Neutrophil (primary cell): ENCODE data around the gene LPGAT1.
"Not testable (repeated sequence)": the region's sequence is repeated elsewhere in the genome, so short reads cannot be mapped to it uniquely, and the experiment has no call there.

Experiments
- H3K27ac ChIP-seq: fragments of 200-600 bp; sonication (generic); 2 replicates; pipeline ENCODE4 v1.5.1; 2016; ENCODE audit warnings: mild to moderate bottlenecking, moderate library complexity
- H3K27me3 ChIP-seq: fragments of 200-600 bp; sonication (generic); 2 replicates; pipeline ENCODE4 v1.6.0; 2016; ENCODE audit warnings: mild to moderate bottlenecking
- H3K36me3 ChIP-seq: fragments of 200-600 bp; sonication (generic); 2 replicates; pipeline ENCODE4 v1.5.1; 2017
- H3K4me1 ChIP-seq, 2 experiments: fragments of 200-600 bp in 1 of 2; sonication (generic) in 1 of 2; 1 replicate in 1 of 2; 2 replicates in 1 of 2; pipeline versions ENCODE4 v1.5.1 to v1.6.1; 2013 to 2016; ENCODE audit warnings: low read depth in 1 of 2, low read length in 1 of 2, mild to moderate bottlenecking in 1 of 2, moderate library complexity in 1 of 2; ENCODE audit not compliant: control insufficient read depth in 1 of 2, insufficient read depth in 1 of 2
- H3K4me3 ChIP-seq, 2 experiments: fragments of 200-600 bp in 1 of 2; sonication (generic) in 1 of 2; 1 replicate in 1 of 2; 2 replicates in 1 of 2; pipeline ENCODE4 v1.5.1; 2013 to 2016; ENCODE audit warnings: low read depth in 1 of 2, low read length in 1 of 2, mild to moderate bottlenecking in 1 of 2, moderate library complexity in 1 of 2
- H3K9me3 ChIP-seq: fragments of 200-600 bp; sonication (generic); 2 replicates; pipeline ENCODE4 v1.5.1; 2016
- CTCF ChIP-seq: fragments of 200-600 bp; sonication (generic); IDR thresholded peaks from 2 replicates; pipeline ENCODE4 v1.5.1; 2016; ENCODE audit warnings: antibody characterized with exemption

The LPGAT1 gene

GRCh38 chr1:211726467-211726995, 104.0 kb downstream of the LPGAT1 start:
- no peaks in the 10 kb centered on the region for H3K9me3 ChIP-seq
- no peak overlapping the region for H3K4me3 ChIP-seq
- no peaks in the 10 kb centered on the region for H3K36me3 ChIP-seq
- H3K27me3 ChIP-seq, result no peaks in the 10 kb centered on the region
- peaks cover 5 to 7% of the 10 kb centered on the region in 2 experiments for H3K4me1 ChIP-seq
- H3K27ac ChIP-seq, result no peak overlapping the region
- no peak for TF ChIP-seq CTCF

- Histone ChIP-seq H3K4me1 (no peaks in the 10 kb centered on the region), H3K9me3 (no peaks in the 10 kb centered on the region), H3K27ac (no peak overlapping the region), H3K4me3 (no peak overlapping the region), H3K27me3 (no peaks in the 10 kb centered on the region), H3K36me3 (no peaks in the 10 kb centered on the region)
- TF ChIP-seq CTCF, result no peak
Measured at GRCh38 chr1:211724687-211725196, 105.8 kb downstream of the LPGAT1 start.

- no peaks in the 10 kb centered on the region for H3K4me1 ChIP-seq
- TF ChIP-seq CTCF, result no peak
Measured at GRCh38 chr1:211723273-211723672, 107.3 kb downstream of the LPGAT1 start.

GRCh38 chr1:211722277-211723175, 108.0 kb downstream of the LPGAT1 start:
- H3K27ac ChIP-seq, result no peak overlapping the region
- H3K4me3 ChIP-seq, result no peak overlapping the region
- H3K27me3 ChIP-seq, result no peaks in the 10 kb centered on the region
- H3K36me3 ChIP-seq, result no peaks in the 10 kb centered on the region
- TF ChIP-seq CTCF, result no peak
- no peaks in the 10 kb centered on the region for H3K9me3 ChIP-seq
- no peaks in the 10 kb centered on the region for H3K4me1 ChIP-seq

More at GRCh38 chr1:211723273-211723672, 107.3 kb downstream of the LPGAT1 start:
- Histone ChIP-seq H3K27me3 (no peaks in the 10 kb centered on the region), H3K27ac (no peak overlapping the region), H3K36me3 (no peaks in the 10 kb centered on the region), H3K9me3 (no peaks in the 10 kb centered on the region), H3K4me3 (no peak overlapping the region)

GRCh38 chr1:211716555-211716954, 114.0 kb downstream of the LPGAT1 start:
- H3K9me3 ChIP-seq, H3K27me3 ChIP-seq, H3K4me3 ChIP-seq, H3K36me3 ChIP-seq, H3K27ac ChIP-seq, H3K4me1 ChIP-seq: not testable (repeated sequence)

GRCh38 chr1:211715971-211716370, 114.6 kb downstream of the LPGAT1 start:
- Histone ChIP-seq H3K27ac (no peak overlapping the region), H3K4me3 (no peak overlapping the region), H3K4me1 (peaks cover 8 to 10% of the 10 kb centered on the region in 2 experiments), H3K9me3 (no peaks in the 10 kb centered on the region), H3K36me3 (no peaks in the 10 kb centered on the region), H3K27me3 (no peaks in the 10 kb centered on the region)
- no peak for TF ChIP-seq CTCF
